SK-N-SH treated with all-trans-retinoic acid at 6 μM for 48 hours (cell line): ENCODE measurements around the gene EIF5.

Source experiments
- ATAC-seq: fragments of 200-7000 bp; cut with Tn5 transposase; 3 replicates; pipeline ENCODE4 v1.9.1; 2020; ENCODE audit warnings: mild to moderate bottlenecking, moderate library complexity
- ARNTL ChIP-seq: fragments of 450-650 bp; formaldehyde crosslinking; IDR thresholded peaks from 2 replicates; pipeline ENCODE4 v1.5.0; 2020; ENCODE audit warnings: low read depth, mild to moderate bottlenecking, moderate library complexity, borderline replicate concordance
- BACH2 ChIP-seq: fragments of 250-450 bp; sonication (Bioruptor Pico); IDR thresholded peaks from 2 replicates; pipeline ENCODE4 v1.9.0; 2021; ENCODE audit warnings: mild to moderate bottlenecking, borderline replicate concordance
- CREB5 ChIP-seq: fragments of 250-450 bp; sonication (Bioruptor Pico); IDR thresholded peaks from 2 replicates; pipeline ENCODE4 v1.5.1; 2020; ENCODE audit warnings: low read depth, mild to moderate bottlenecking, moderate library complexity
- CSDC2 ChIP-seq: fragments of 250-450 bp; sonication (Bioruptor Pico); IDR thresholded peaks from 2 replicates; pipeline ENCODE4 v1.5.0; 2020; ENCODE audit warnings: mild to moderate bottlenecking, moderate library complexity
- CSRNP3 ChIP-seq: fragments of 250-450 bp; sonication (Bioruptor Pico); IDR thresholded peaks from 2 replicates; pipeline ENCODE4 v1.5.1; 2021; ENCODE audit warnings: mild to moderate bottlenecking, moderate library complexity
- GLIS3 ChIP-seq: fragments of 250-450 bp; sonication (Bioruptor Pico); IDR thresholded peaks from 2 replicates; pipeline ENCODE4 v1.5.0; 2020; ENCODE audit warnings: mild to moderate bottlenecking, moderate library complexity
- ISL1 ChIP-seq: fragments of 250-450 bp; sonication (Bioruptor Pico); IDR thresholded peaks from 2 replicates; pipeline ENCODE4 v2.1.2; 2022; ENCODE audit warnings: mild to moderate bottlenecking, moderate library complexity
- OSR1 ChIP-seq: fragments of 250-450 bp; sonication (Bioruptor Pico); IDR thresholded peaks from 2 replicates; pipeline ENCODE4 v1.8.0; 2022; ENCODE audit warnings: moderate library complexity, mild to moderate bottlenecking, inconsistent platforms
- POU6F1 ChIP-seq: fragments of 250-450 bp; sonication (Bioruptor Pico); IDR thresholded peaks from 2 replicates; pipeline ENCODE4 v1.8.0; 2021; ENCODE audit warnings: low read depth, mild to moderate bottlenecking, moderate library complexity, borderline replicate concordance
- PPARA ChIP-seq: fragments of 250-450 bp; sonication (Bioruptor Pico); IDR thresholded peaks from 2 replicates; pipeline ENCODE4 v1.5.0; 2020; ENCODE audit warnings: mild to moderate bottlenecking, borderline replicate concordance
- RARB ChIP-seq: fragments of 250-450 bp; sonication (Bioruptor Pico); IDR thresholded peaks from 2 replicates; pipeline ENCODE4 v1.8.0; 2021; ENCODE audit warnings: mild to moderate bottlenecking, moderate library complexity
- SNAI2 ChIP-seq: fragments of 250-450 bp; sonication (Bioruptor Pico); IDR thresholded peaks from 2 replicates; pipeline ENCODE4 v1.5.0; 2020; ENCODE audit warnings: mild to moderate bottlenecking, moderate library complexity
- TCF4 ChIP-seq: fragments of 250-450 bp; sonication (Bioruptor Pico); IDR thresholded peaks from 2 replicates; pipeline ENCODE4 v1.8.0; 2021; ENCODE audit warnings: mild to moderate bottlenecking, moderate library complexity, borderline replicate concordance
- TOX ChIP-seq: fragments of 250-450 bp; sonication (Bioruptor Pico); IDR thresholded peaks from 2 replicates; pipeline ENCODE4 v1.8.0; 2021; ENCODE audit warnings: mild to moderate bottlenecking, moderate library complexity, borderline replicate concordance
- TSHZ2 ChIP-seq: fragments of 250-450 bp; sonication (Bioruptor Pico); IDR thresholded peaks from 2 replicates; pipeline ENCODE4 v1.5.0; 2020; ENCODE audit warnings: mild to moderate bottlenecking, moderate library complexity
- ZC3H10 ChIP-seq: fragments of 250-450 bp; sonication (Bioruptor Pico); IDR thresholded peaks from 2 replicates; pipeline ENCODE4 v1.5.1; 2021; ENCODE audit warnings: mild to moderate bottlenecking, moderate library complexity
- ZFP3 ChIP-seq: fragments of 250-450 bp; sonication (Bioruptor Pico); IDR thresholded peaks from 2 replicates; pipeline ENCODE4 v1.5.0; 2020; ENCODE audit warnings: mild to moderate bottlenecking, moderate library complexity
- ZFP30 ChIP-seq: fragments of 450-650 bp; formaldehyde crosslinking; IDR thresholded peaks from 2 replicates; pipeline ENCODE4 v1.5.0; 2022; ENCODE audit warnings: mild to moderate bottlenecking, moderate library complexity
- ZNF565 ChIP-seq: fragments of 450-650 bp; formaldehyde crosslinking; conservative IDR thresholded peaks from 2 replicates; pipeline ENCODE4 v1.5.0; 2020; ENCODE audit warnings: low read depth, mild to moderate bottlenecking, moderate library complexity
- ZNF70 ChIP-seq: fragments of 450-650 bp; formaldehyde crosslinking; IDR thresholded peaks from 2 replicates; pipeline ENCODE4 v1.5.0; 2020; ENCODE audit warnings: mild to moderate bottlenecking, moderate library complexity
- ZNF8 ChIP-seq: fragments of 450-650 bp; formaldehyde crosslinking; IDR thresholded peaks from 2 replicates; pipeline ENCODE4 v1.5.0; 2020; ENCODE audit warnings: mild to moderate bottlenecking, moderate library complexity

The EIF5 gene

GRCh38 chr14:103286460-103286859, 47.6 kb upstream of the EIF5 start:
- no peak for ATAC-seq
- no peak for TF ChIP-seq ISL1 (CRISPR knock-in tag)
- no peak for TF ChIP-seq SNAI2 (CRISPR knock-in tag)
- no peak for TF ChIP-seq OSR1 (CRISPR knock-in tag)
- no peak for TF ChIP-seq ARNTL (CRISPR knock-in tag)
- no peak for TF ChIP-seq CSRNP3
- TF ChIP-seq TSHZ2, result no peak
- no peak for TF ChIP-seq ZNF565 (CRISPR knock-in tag)
- no peak for TF ChIP-seq ZNF8
- no peak for TF ChIP-seq ZC3H10 (CRISPR knock-in tag)
- no peak for TF ChIP-seq BACH2
- no peak for TF ChIP-seq ZNF70 (CRISPR knock-in tag)
- no peak for TF ChIP-seq TOX (CRISPR knock-in tag)
- no peak for TF ChIP-seq PPARA (CRISPR knock-in tag)
- no peak for TF ChIP-seq RARB (CRISPR knock-in tag)
- TF ChIP-seq ZFP3, result no peak
- TF ChIP-seq ZFP30 (CRISPR knock-in tag), result no peak
- TF ChIP-seq CSDC2 (CRISPR knock-in tag), result no peak
- TF ChIP-seq TCF4 (CRISPR knock-in tag), result no peak
- no peak for TF ChIP-seq POU6F1 (CRISPR knock-in tag)

GRCh38 chr14:103286968-103287850, 46.8 kb upstream of the EIF5 start:
- TF ChIP-seq CSDC2 (CRISPR knock-in tag) (no peak), ZNF70 (CRISPR knock-in tag) (no peak), BACH2 (no peak), OSR1 (CRISPR knock-in tag) (no peak), CREB5 (no peak), PPARA (CRISPR knock-in tag) (no peak), ISL1 (CRISPR knock-in tag) (no peak), ARNTL (CRISPR knock-in tag) (no peak), SNAI2 (CRISPR knock-in tag) (no peak), CSRNP3 (no peak), RARB (CRISPR knock-in tag) (no peak), ZNF565 (CRISPR knock-in tag) (no peak), ZC3H10 (CRISPR knock-in tag) (no peak), ZFP30 (CRISPR knock-in tag) (no peak), GLIS3 (no peak), TCF4 (CRISPR knock-in tag) (no peak)
- no peak for ATAC-seq
